Stimulated activated CD8-positive, alpha-beta memory T cell treated with anti-CD3 and anti-CD28 coated beads, Interleukin-15, amount 100 ng/mL, for 1 hour (primary cell): ENCODE data around the gene CRACR2B.

Experiments
- DNase-seq: peaks from one replicate; pipeline ENCODE4 v3.0.0-alpha.2; 2020; ENCODE audit warnings: low read depth

Gene CRACR2B

GRCh38 chr11:794766-795633, 32.7 kb upstream of the CRACR2B start:
- DNase-seq = no peak

- DNase-seq = peak; percentile 29
Measured at GRCh38 chr11:795634-796564, 31.8 kb upstream of the CRACR2B start.

- DNase-seq = no peak
Measured at GRCh38 chr11:796565-797295, 31.0 kb upstream of the CRACR2B start.

- peak; percentile 42 for DNase-seq
Measured at GRCh38 chr11:797296-798092, 30.2 kb upstream of the CRACR2B start.

GRCh38 chr11:798093-798713, 29.5 kb upstream of the CRACR2B start, which contains the start of gene SLC25A22:
Gene SLC25A22 (minus strand): TSS chr11:798281. CDS start chr11:795006, 3,275 bp downstream.
- DNase-seq = peak; percentile 64

GRCh38 chr11:799641-800316, 27.9 kb upstream of the CRACR2B start:
- DNase-seq = no peak

- no peak for DNase-seq
Measured at GRCh38 chr11:800473-800872, 27.2 kb upstream of the CRACR2B start.

- no peak for DNase-seq
Measured at GRCh38 chr11:801097-801780, 26.5 kb upstream of the CRACR2B start.

- no peak for DNase-seq
Measured at GRCh38 chr11:802018-802617, 25.6 kb upstream of the CRACR2B start.

- no peak for DNase-seq
Measured at GRCh38 chr11:802693-803466, 24.8 kb upstream of the CRACR2B start.

GRCh38 chr11:803467-803742, 24.3 kb upstream of the CRACR2B start:
- no peak for DNase-seq

GRCh38 chr11:803770-804598, 23.7 kb upstream of the CRACR2B start:
- no peak for DNase-seq

- no peak for DNase-seq
Measured at GRCh38 chr11:804599-804964, 23.1 kb upstream of the CRACR2B start.

- DNase-seq = no peak
Measured at GRCh38 chr11:808427-809286, 19.1 kb upstream of the CRACR2B start.

GRCh38 chr11:809287-810039, 18.3 kb upstream of the CRACR2B start, which contains the start of gene RPLP2:
Gene RPLP2 (plus strand): TSS chr11:809967. CDS start chr11:810235, 268 bp downstream.
- peak; percentile 98 for DNase-seq

GRCh38 chr11:810040-810567, 17.6 kb upstream of the CRACR2B start:
- no peak for DNase-seq
